ENCODE data around the gene LBX1.

GRCh38 chr10:101241840-101242707, 12.8 kb upstream of the LBX1 start:
- TF ChIP-seq POLR2AphosphoS5 (IDR thresholded peaks at IDR 0.05; ENCODE audit: low read depth, low read length) (no peak), CBX3 (IDR thresholded peaks at IDR 0.05; ENCODE audit: low read depth) (no peak), CTCF (IDR thresholded peaks at IDR 0.05 in 2 of 3, conservative IDR thresholded peaks at IDR 0.05 in 1 of 3; ENCODE audit: borderline replicate concordance in 1 of 3, insufficient read depth in 1 of 3, low read depth in 2 of 3, low read length in 2 of 3) (no peak)
